Myocyte (in vitro differentiated cells): ENCODE results near the gene SYNGR1. TPM values are rescaled to one million over a fixed set of nuclear protein-coding genes. Genes with fewer than 3 reads are reported as not detected.

Experiments used
- DNase-seq: peaks from one replicate; pipeline ENCODE4 v3.0.0-alpha.2; 2012; ENCODE audit warnings: low read depth
- total RNA-seq: library from RNA; depleted of rRNA; stranded (reverse); fragments of >200 nt; gene quantifications from 2 replicates; pipeline ENCODE4 v1.2.3, GENCODE V29; 2014

SYNGR1 gene
- total RNA-seq, 1 donor from 2014 or later = 0.29 TPM

DNA sequence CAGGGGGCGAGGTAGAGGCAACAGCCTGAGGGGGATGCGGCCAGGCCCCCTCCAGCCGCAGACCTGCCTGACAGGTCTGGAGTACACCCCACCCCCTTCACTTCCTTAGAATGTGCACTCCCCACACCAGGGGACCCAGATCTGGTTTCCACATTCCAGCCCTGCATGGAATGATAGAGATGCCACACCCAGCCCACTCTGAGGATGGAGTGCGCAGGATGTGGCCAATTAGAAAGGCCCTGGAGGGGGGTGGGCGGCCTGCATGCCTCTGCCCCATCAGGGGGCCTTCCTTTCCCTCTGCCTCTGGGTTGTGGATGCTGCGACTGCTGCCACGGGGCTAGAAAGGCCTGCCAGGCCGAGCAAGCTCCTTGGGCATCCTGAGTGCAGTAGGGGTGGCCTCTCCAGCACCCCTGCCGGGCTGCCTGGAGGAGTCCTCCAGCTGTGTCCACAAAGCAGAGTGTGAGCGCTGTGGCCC lies 78.8 kb downstream of the SYNGR1 start:
- DNase-seq = no peak

DNA sequence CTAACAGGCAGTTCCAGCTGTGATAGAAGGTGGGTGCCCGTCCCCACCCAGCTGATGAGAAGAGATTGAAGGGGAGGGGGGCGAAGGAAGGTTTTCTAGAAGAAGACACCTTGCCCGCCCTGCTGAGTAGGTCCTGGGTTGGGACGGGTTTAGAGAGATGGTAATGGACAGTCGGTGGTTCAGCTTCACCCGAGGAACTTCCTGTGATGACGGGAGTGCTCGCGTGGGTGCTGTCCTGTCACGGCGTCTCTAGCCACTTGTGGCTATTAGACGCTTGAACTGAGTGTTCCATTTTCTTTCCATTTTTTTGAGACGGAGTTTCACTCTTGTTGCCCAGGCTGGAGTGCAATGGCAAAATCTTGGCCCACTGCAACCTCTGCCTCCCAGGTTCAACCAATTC lies 79.4 kb downstream of the SYNGR1 start:
- DNase-seq = no peak

DNA sequence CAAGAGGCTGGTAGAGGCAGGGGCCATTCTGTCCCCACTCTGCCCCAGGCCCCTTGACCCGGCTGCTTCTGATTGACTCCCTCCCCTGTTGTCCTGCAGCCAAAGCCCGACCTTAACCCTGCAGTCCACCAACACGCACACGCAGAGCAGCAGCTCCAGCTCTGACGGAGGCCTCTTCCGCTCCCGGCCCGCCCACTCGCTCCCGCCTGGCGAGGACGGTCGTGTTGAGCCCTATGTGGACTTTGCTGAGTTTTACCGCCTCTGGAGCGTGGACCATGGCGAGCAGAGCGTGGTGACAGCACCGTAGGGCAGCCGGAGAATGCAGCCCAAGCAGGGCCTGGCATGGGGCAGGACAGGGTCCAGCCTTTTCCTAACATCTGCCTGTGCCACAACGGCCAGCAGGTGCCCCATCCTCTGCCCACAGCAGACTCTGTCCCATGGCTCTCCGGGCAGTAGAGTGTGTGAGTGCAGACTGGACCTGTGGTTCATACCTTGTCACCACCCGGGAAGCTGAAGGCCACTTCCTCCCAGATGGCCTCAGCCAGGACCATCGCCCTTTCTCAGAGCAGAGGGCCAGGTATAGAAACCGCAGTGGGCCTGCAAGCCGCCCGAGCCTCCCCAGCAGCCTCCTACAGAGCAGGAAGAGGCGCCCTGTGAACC lies 80.3 kb downstream of the SYNGR1 start:
- DNase-seq = no peak

- DNase-seq = no peak
Measured at GRCh38 chr22:39430576-39431150, 80.9 kb downstream of the SYNGR1 start.

- DNase-seq = no peak
Measured at GRCh38 chr22:39431216-39431801, 81.5 kb downstream of the SYNGR1 start.

GRCh38 chr22:39431821-39432251 lies 82.0 kb downstream of the SYNGR1 start:
- peak; percentile 78 for DNase-seq

DNA sequence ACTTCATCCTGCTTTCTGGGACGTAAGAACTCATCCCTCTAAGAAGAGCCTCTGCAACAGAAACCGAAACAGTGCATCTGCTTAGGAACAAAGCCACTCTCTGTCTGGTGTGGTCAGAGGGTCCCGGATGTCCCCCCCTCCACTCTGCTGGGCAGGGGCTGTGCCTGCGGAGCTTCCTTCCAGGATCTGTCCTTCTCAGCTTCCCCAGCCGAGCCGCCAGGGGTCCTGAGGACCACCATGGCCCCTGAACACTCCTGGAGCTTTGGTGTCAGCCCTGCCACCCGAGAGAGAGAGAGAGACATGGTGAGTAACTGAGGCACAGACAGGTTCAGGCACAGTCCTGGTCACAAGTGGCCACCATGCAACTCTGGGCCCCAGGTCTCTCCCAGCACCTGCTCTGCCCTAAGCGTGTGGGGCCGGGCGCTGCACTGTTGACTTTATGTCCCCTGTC lies 82.6 kb downstream of the SYNGR1 start:
- no peak for DNase-seq

- DNase-seq = no peak
Measured at GRCh38 chr22:39433476-39434242, 83.9 kb downstream of the SYNGR1 start.

DNA sequence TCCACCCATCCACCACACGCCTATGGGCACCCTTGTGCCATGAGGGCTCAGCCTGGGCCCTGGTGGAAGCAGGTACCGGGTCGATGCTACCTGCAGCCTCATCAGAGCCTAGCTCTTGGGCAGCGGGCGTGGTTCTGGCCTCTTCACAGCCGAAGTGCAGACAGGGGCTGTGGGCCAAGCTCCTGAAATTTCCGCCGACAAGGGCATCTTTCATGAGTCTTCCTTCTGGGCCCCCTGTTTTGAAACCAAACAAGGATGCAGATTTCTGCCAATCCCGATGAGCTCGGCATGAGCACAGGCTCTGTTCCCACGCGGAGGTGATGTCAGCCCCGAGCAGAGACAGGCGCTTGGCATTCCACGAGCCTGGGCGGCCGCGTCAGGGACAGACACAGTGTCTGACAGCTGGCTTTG lies 84.5 kb downstream of the SYNGR1 start:
- no peak for DNase-seq

DNA sequence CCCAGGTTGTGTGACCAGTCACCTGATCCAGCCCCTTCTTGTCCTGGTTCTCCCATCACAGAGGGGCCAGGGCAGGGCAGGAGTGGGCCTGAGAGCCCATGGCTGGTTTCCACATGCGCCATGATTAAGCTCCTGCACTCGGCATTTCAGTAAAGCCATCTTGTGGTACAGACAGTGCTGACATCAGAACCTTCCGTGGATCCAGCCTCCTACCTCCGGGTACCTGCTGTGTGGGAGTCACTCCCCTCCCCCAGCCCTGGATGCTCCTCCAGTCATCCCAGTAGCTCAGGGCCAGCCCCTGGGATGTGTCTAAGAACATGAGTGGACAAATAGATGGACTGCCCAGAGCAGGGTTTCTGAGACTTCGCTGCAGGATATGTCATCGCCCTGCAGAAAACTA lies 84.9 kb downstream of the SYNGR1 start:
- DNase-seq = no peak

Other genes with a start within 250 kb of the SYNGR1 start
- 5.3 and 5.5 TPM in 2 replicates for gene CBX7, start 197.3 kb upstream of the SYNGR1 start, total RNA-seq
- gene PDGFB, start 105.0 kb upstream of the SYNGR1 start, total RNA-seq = 6.7 and 10.2 TPM in 2 replicates
- 1,239 and 1,524 TPM in 2 replicates for gene RPL3, start 30.4 kb upstream of the SYNGR1 start, total RNA-seq
- gene TAB1, start 49.8 kb downstream of the SYNGR1 start, total RNA-seq = 20.1 and 23.0 TPM in 2 replicates
- gene MGAT3, start 107.0 kb downstream of the SYNGR1 start, total RNA-seq = not detected in 2 replicates
- 21.0 TPM in 2 replicates for gene MIEF1, start 152.3 kb downstream of the SYNGR1 start, total RNA-seq
- gene ATF4, start 170.6 kb downstream of the SYNGR1 start, total RNA-seq = 248 and 255 TPM in 2 replicates
- 81.4 and 89.9 TPM in 2 replicates for gene RPS19BP1, start 182.8 kb downstream of the SYNGR1 start, total RNA-seq
- gene CACNA1I, start 220.8 kb downstream of the SYNGR1 start, total RNA-seq = 0.05 TPM in 1 of 2 replicates, not detected in the other